Cardiac fibroblast (primary cell): ENCODE results near the gene SP6.

Source experiments
- DNase-seq, 2 donors: peaks; one replicate each; pipeline versions ENCODE4 v3.0.0 to v3.0.0-alpha.2; 2010; ENCODE audit warnings: low read depth in 2 of 2
- H3K4me3 ChIP-seq, 2 donors: replicated peaks in 1 of 2; 1 replicate in 1 of 2; 2 replicates in 1 of 2; pipeline ENCODE4 v1.5.1; 2011; ENCODE audit warnings: low read depth in 2 of 2, low read length in 2 of 2, mild to moderate bottlenecking in 2 of 2, moderate library complexity in 1 of 2
- TF ChIP-seq, protein P1 (sequence below): IDR thresholded peaks from one replicate; pipeline ENCODE4 v1.5.1; 2011; ENCODE audit warnings: low read depth, mild to moderate bottlenecking, low read length, inconsistent platforms

Gene SP6

DNA sequence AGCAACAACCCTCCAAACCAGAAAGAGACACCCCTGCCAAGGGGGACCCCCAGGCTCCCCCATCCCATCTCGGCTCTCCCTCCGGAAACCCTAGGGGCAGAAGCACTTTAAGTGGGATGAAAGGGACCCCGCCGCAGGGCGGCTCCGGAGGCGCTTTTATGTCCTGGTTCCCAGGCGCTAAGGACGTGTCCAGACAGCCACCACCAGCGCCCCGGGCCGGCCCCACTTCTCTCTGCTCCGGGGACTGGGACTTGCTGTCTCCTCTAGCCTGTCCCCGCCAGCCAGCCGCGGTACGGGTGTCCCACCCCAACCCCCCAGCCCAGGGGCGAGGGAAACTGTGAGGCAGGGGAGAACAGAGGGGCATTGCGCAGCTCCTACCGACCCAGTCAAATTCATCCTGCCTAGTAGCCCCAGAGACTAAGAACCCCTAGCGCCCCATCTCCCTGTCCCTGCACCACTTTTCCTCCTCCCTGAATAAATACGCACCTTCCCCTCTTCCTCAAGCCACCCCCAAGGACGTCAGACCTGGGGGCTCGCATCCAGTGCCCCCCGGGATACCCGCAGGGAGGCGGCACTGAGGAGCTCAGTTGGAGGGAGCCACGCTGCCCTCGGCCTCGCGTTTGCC, 4.1 kb downstream of the SP6 start:
- TF ChIP-seq, protein P1, sequence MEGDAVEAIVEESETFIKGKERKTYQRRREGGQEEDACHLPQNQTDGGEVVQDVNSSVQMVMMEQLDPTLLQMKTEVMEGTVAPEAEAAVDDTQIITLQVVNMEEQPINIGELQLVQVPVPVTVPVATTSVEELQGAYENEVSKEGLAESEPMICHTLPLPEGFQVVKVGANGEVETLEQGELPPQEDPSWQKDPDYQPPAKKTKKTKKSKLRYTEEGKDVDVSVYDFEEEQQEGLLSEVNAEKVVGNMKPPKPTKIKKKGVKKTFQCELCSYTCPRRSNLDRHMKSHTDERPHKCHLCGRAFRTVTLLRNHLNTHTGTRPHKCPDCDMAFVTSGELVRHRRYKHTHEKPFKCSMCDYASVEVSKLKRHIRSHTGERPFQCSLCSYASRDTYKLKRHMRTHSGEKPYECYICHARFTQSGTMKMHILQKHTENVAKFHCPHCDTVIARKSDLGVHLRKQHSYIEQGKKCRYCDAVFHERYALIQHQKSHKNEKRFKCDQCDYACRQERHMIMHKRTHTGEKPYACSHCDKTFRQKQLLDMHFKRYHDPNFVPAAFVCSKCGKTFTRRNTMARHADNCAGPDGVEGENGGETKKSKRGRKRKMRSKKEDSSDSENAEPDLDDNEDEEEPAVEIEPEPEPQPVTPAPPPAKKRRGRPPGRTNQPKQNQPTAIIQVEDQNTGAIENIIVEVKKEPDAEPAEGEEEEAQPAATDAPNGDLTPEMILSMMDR: no peak
- no peak overlapping the region for H3K4me3 ChIP-seq
- no peak for DNase-seq

- H3K4me3 ChIP-seq: no peak overlapping the region
- DNase-seq: no peak
- TF ChIP-seq, protein P1: no peak
These were observed 5.3 kb downstream of the SP6 start for GRCh38 chr17:47845716-47846075.

DNA sequence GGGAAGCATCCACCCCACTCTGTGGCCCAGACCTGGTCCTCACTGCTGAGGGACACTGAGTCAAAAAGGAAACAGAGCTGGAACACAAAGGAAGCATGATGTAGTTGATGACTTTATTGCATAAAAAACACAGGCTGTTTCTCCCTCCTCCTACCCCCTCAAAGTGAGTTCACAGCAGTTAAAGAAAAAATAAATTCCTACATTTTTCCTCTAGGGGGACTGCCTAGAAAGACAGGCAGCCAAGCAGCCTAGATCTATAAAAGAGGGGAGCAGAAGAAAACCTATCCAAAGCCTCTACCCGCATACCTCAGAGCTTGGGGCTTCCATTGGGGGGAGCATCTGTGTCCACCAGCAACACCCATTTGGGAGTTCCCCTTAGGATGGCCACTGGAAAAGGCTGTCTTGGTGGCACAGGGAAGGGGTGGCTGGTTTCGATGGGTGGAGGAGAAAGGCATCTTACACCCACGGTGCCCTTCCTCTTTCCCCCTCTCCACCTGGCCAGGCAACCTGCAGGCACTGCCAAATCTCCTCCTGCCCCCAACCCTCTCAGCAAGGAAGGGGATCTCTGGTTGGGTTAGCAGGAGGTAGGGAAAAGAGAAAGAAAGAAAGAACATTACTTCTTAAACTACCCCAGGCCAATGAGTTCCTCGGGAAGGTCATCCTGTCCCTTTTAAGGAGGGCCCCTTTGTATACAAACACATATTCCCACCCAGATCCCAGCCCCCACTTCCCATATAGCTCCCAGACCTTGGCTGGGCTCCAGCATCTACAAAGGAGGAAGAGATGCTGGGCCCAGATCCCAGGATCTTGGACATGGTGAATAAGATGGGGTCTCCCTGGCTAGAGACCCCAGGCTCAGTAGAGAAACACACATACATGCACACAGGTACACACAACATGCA, 5.9 kb downstream of the SP6 start:
- TF ChIP-seq, protein P1: peak; percentile 54
- no peak overlapping the region for H3K4me3 ChIP-seq
- DNase-seq: peak; percentile 37 to 46

DNA sequence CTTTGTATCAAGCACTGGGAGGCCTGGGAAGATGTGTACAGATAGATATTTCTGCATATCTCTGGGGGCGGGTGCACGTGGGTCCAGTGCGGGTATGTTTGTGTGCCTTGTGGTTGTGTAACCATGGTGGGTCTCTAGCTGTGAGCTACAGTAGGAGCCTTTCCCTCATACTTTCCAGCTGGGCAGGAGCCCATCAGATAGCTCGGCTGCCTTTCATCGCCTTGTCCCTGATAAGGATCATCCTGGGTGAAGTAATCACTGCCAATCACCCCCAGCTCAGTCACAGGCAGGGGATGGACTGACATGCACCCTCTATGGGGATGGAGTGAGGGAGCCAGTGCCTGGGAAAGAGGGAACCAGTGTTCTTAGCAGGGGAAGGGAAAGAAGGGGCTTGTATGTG, 6.7 kb downstream of the SP6 start:
- TF ChIP-seq, protein P1: no peak
- H3K4me3 ChIP-seq: no peak overlapping the region
- peak in 1 of 2 donors; percentile 49 for DNase-seq

GRCh38 chr17:47843391-47843730, 7.6 kb downstream of the SP6 start:
- no peak for DNase-seq
- TF ChIP-seq, protein P1: no peak
- no peak overlapping the region for H3K4me3 ChIP-seq

GRCh38 chr17:47841488-47842291, 9.3 kb downstream of the SP6 start:
- TF ChIP-seq, protein P1: no peak
- no peak for DNase-seq
- peak overlapping the region; percentile 77 to 86 for H3K4me3 ChIP-seq
